HL-60 (cell line): ENCODE measurements around the gene POLR2I.

Experiments used
- DNase-seq, 2 experiments: peaks; one replicate each; pipeline ENCODE4 v3.0.0-alpha.2; 2010 to 2020; ENCODE audit warnings: low read depth in 1 of 2, low spot score in 1 of 2
- H3K27ac ChIP-seq: fragments of 250-450 bp; sonication (Bioruptor Pico); replicated peaks from 2 replicates; pipeline ENCODE4 v1.5.1; 2020; ENCODE audit warnings: mild to moderate bottlenecking, moderate library complexity
- H3K27me3 ChIP-seq: fragments of 250-450 bp; sonication (Bioruptor Pico); 2 replicates; pipeline ENCODE4 v1.5.1; 2021; ENCODE audit warnings: mild to moderate bottlenecking, moderate library complexity; ENCODE audit not compliant: insufficient read depth, poor library complexity, severe bottlenecking
- H3K4me3 ChIP-seq: replicated peaks from 2 replicates; pipeline ENCODE4 v1.5.1; 2011; ENCODE audit warnings: mild to moderate bottlenecking, control low read depth, low read length; ENCODE audit not compliant: insufficient read depth
- GABPA ChIP-seq: IDR thresholded peaks from 2 replicates; pipeline ENCODE4 v1.6.1; 2012; ENCODE audit warnings: low read depth
- POLR2AphosphoS5 ChIP-seq: IDR thresholded peaks from 2 replicates; pipeline ENCODE4 v1.6.1; 2012; ENCODE audit warnings: low read depth
- SPI1 ChIP-seq: IDR thresholded peaks from 2 replicates; pipeline ENCODE4 v1.6.1; 2012; ENCODE audit warnings: low read depth, mild to moderate bottlenecking, borderline replicate concordance
- TF ChIP-seq, protein P1 (sequence below): IDR thresholded peaks from one replicate; pipeline ENCODE4 v1.5.1; 2011; ENCODE audit warnings: low read length, control low read depth, inconsistent platforms; ENCODE audit not compliant: insufficient read depth
- TF ChIP-seq, protein P2 (sequence below): IDR thresholded peaks from 2 replicates; pipeline ENCODE4 v1.6.1; 2012; ENCODE audit warnings: low read depth; ENCODE audit not compliant: insufficient replicate concordance

Gene POLR2I

DNA sequence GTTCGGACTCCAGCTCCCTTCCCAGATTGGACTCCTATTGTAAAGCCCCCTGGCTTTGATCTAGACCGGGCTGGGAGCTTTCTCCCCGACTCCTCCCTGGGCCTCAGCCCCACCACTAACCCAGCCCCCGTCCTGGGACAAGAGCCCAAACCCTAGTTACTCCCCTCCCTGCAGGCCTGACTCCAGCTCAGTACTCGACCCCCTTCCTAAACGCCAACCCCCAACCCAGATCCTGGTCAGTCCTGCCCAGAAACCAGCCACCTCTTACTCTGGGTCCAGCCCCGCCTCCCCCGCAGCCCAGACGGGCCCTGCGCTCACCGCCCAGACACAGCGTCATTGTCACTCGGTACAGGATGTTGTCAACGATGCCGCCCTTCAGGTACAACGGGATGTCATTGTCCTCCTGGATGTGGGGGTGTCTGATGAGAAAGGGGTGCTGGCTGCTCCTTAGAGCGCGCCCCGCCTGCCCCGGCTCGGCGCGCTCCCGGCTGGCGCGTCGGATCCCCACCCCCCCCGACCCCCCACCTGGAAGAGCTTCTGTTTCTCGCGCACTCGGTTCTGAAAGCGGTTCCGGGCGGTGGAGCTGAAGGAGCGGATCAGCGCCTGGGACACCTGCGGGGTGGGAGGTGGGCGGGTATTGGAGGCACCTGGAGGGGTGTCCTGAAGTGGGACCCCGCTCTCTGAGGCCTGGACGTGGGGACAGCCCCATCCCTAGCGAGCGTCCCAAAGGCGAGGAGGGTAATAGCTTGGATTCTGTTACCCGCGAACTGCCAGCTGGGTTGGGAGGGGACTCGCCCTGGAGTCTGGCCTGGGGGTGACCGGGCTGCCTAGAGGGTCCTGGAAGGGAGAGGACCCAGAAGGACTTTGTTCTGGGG lies 36.7 kb upstream of the POLR2I start:
- DNase-seq: no peak
- Histone ChIP-seq H3K27me3 (no peaks in the 10 kb centered on the region), H3K27ac (no peak overlapping the region), H3K4me3 (no peak overlapping the region)
- no peak for TF ChIP-seq POLR2AphosphoS5
- TF ChIP-seq, protein P1, sequence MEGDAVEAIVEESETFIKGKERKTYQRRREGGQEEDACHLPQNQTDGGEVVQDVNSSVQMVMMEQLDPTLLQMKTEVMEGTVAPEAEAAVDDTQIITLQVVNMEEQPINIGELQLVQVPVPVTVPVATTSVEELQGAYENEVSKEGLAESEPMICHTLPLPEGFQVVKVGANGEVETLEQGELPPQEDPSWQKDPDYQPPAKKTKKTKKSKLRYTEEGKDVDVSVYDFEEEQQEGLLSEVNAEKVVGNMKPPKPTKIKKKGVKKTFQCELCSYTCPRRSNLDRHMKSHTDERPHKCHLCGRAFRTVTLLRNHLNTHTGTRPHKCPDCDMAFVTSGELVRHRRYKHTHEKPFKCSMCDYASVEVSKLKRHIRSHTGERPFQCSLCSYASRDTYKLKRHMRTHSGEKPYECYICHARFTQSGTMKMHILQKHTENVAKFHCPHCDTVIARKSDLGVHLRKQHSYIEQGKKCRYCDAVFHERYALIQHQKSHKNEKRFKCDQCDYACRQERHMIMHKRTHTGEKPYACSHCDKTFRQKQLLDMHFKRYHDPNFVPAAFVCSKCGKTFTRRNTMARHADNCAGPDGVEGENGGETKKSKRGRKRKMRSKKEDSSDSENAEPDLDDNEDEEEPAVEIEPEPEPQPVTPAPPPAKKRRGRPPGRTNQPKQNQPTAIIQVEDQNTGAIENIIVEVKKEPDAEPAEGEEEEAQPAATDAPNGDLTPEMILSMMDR: no peak
- no peak for TF ChIP-seq SPI1
- TF ChIP-seq GABPA: no peak
- TF ChIP-seq, protein P2, sequence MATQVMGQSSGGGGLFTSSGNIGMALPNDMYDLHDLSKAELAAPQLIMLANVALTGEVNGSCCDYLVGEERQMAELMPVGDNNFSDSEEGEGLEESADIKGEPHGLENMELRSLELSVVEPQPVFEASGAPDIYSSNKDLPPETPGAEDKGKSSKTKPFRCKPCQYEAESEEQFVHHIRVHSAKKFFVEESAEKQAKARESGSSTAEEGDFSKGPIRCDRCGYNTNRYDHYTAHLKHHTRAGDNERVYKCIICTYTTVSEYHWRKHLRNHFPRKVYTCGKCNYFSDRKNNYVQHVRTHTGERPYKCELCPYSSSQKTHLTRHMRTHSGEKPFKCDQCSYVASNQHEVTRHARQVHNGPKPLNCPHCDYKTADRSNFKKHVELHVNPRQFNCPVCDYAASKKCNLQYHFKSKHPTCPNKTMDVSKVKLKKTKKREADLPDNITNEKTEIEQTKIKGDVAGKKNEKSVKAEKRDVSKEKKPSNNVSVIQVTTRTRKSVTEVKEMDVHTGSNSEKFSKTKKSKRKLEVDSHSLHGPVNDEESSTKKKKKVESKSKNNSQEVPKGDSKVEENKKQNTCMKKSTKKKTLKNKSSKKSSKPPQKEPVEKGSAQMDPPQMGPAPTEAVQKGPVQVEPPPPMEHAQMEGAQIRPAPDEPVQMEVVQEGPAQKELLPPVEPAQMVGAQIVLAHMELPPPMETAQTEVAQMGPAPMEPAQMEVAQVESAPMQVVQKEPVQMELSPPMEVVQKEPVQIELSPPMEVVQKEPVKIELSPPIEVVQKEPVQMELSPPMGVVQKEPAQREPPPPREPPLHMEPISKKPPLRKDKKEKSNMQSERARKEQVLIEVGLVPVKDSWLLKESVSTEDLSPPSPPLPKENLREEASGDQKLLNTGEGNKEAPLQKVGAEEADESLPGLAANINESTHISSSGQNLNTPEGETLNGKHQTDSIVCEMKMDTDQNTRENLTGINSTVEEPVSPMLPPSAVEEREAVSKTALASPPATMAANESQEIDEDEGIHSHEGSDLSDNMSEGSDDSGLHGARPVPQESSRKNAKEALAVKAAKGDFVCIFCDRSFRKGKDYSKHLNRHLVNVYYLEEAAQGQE: no peak

DNA sequence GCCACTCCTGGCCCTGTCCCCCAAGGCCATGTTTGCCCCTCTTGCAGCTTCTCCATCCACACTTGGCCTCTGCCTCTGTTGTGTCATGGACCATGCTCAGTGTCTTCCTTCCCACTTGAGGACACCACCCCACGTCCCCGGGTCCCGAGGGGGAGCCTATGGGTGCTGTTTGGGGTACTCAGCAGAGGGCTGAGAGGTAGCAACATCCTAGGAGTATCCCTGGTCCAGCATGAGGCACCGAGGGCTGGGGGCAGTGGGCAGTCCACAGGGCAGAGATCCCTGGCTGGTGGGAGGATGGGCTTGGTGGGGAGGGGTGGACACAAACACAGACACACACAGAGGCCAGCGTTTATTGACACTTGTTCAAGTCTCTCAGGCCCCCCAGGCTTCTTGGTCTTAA lies 35.9 kb upstream of the POLR2I start:
- TF ChIP-seq SPI1 (no peak), POLR2AphosphoS5 (no peak), GABPA (no peak)
- TF ChIP-seq, protein P1: no peak
- TF ChIP-seq, protein P2: no peak
- Histone ChIP-seq H3K4me3 (no peak overlapping the region), H3K27ac (no peak overlapping the region), H3K27me3 (no peaks in the 10 kb centered on the region)
- DNase-seq: no peak

DNA sequence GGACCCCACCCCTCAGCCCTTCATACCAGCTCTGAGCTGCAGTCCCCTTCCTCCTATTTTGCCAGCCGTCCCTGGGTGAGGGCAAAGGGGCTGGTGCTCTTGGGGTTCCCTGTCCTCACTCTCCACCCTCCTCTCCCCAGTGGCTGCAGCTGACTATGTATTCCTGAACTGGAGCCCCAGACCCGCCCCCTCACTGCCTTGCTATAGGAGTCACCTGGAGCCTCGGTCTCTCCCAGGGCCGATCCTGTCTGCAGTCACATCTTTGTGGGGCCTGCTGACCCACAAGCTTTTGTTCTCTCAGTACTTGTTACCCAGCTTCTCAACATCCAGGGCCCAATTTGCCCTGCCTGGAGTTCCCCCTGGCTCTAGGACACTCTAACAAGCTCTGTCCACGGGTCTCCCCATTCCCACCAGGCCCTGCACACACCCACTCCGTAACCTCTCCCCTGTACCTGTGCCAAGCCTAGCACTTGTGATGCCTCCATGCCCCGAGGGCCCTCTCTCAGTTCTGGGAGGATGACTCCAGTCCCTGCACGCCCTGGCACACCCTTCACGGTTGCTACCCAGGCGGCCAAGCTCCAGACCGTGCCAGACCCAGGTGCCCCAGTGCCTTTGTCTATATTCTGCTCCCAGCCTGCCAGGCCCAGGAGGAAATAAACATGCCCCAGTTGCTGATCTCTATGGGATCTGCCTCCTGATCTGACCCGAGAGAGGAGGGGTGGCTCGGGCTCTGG lies 35.2 kb upstream of the POLR2I start:
- H3K4me3 ChIP-seq: no peak overlapping the region
- TF ChIP-seq, protein P2: no peak
- TF ChIP-seq SPI1 (no peak), GABPA (no peak), POLR2AphosphoS5 (no peak)
- TF ChIP-seq, protein P1: no peak
- no peaks in the 10 kb centered on the region for H3K27me3 ChIP-seq
- H3K27ac ChIP-seq: no peak overlapping the region
- no peak for DNase-seq
